Umbilical cord (tissue), 2 donors: ENCODE data around the gene SLC39A12. TPM values are rescaled to one million over a fixed set of nuclear protein-coding genes. Genes with fewer than 3 reads are reported as not detected.

ENCODE experiments used
- DNase-seq: peaks from one replicate; pipeline ENCODE4 v3.0.0-alpha.2; 2015; ENCODE audit warnings: low spot score
- total RNA-seq: library from RNA; depleted of rRNA; stranded (reverse); fragments of >200 nt; gene quantifications from one replicate; pipeline ENCODE4 v1.2.3, GENCODE V29; 2014; ENCODE audit warnings: low replicate concordance; ENCODE audit not compliant: insufficient read depth

SLC39A12 gene
- total RNA-seq, 1 donor from 2014 or later, result not detected

DNA sequence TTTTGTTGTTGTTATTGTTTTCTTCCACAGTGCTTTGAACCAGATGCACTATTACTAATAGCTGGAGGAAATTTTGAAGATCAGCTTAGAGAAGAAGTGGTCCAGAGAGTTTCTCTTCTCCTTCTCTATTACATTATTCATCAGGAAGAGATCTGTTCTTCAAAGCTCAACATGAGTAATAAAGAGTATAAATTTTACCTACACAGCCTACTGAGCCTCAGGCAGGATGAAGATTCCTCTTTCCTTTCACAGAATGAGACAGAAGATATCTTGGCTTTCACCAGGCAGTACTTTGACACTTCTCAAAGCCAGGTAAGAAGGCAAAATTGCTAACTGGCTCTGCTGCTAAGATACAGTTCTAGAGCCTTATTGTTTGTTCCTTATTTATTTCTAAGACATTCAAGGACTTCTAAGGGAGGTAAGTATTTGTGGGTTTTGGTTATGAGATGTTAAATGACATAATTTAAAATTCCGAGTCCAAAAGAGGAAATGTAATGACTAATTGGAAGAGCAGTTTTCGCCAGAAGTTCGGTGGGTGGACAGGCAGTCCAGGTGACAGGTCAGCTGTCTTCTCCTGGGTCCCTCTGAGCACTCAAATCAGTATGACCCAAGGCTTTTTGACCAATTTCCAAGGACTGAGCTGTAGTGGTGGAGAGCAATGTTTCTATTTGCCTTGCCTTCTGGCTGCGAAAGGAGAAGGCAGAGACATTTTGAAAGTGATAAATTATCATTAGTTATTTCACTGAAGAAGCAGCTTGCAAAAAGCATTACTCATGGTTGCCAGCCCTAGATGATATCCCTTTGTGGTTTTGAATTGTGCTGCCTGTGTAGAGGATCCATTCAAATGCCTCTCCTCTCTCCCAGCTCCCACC lies 10.1 kb downstream of the SLC39A12 start:
- no peak for DNase-seq

- DNase-seq, result no peak
Measured at GRCh38 chr10:17963431-17963830, 11.7 kb downstream of the SLC39A12 start.

DNA sequence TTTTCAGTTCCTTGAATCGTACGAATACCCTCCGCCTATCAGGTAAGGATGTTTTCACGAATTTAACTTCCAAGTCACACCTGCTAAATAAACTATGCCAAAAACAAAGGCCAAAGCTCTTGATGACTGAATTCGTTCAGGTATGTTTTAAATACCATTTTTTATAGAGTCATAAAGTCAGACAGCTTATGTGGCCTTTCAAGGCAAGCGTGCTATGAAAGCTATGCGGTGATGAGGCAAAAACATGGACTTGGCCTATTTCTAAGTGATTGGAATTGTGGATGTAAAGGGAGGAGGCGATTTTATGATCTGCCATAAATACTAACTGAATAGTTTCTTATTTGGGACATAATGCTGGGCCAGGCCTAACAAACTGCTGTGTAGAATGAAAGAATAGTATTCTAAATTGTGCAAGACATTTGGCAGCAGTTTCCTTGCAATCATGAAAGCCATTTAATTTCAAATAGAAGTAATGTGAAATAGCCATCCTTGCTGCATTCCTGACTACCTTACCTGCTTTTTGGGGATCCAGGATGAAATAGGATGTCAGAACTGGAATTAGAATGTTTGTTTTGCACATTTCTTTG lies 14.0 kb downstream of the SLC39A12 start:
- DNase-seq, result peak; percentile 10

GRCh38 chr10:17974505-17974904 lies 22.8 kb downstream of the SLC39A12 start:
- DNase-seq, result no peak

GRCh38 chr10:17980846-17981565 lies 29.3 kb downstream of the SLC39A12 start:
- peak; percentile 53 for DNase-seq

DNA sequence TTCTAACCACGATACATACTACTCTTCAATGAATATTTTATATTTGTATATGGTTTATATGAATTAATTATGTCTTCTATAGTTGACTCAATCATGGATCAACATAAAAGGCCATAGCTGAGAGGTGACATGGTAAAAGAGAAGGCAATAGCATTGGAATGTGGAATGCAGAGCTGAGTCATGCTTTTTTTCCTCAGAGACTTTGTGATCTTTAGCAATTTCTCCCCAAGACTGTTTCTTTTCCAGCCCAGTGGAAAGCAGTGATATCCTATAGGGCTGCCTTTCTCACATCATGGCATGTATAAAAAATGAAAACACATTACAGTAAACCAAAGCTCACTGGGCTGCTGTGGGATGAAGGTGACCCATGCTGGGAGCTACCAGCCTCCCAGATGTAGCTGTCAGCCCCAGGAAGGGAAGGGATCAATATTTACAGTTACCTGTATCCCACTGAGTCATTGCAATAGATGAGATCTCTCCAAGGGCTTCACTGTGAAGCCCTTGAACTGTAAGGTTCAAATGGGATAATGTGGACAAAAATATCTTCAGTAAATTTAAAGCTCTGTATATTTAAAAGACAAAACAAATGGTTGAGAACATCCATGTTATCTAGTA lies 30.2 kb downstream of the SLC39A12 start:
- peak; percentile 54 for DNase-seq

DNA sequence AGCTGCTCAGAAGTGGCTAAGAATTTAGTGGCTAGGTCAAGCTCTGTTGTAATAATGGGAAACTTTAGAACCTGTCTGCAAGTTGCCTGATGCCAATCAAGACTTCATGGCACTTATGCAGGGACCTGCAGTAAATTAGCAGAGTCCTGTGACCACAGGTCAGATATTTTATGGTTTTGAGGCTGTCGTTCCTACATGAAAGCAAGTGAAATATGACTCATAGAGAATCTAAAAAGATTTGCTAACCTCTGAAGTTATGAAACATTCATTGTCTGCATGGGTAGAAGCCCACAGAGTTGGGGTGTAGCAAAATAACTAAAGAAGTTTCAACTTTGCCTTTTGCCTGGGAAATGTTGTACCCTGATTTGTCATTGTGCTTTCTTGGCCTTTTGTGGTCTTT lies 32.3 kb downstream of the SLC39A12 start:
- no peak for DNase-seq

DNA sequence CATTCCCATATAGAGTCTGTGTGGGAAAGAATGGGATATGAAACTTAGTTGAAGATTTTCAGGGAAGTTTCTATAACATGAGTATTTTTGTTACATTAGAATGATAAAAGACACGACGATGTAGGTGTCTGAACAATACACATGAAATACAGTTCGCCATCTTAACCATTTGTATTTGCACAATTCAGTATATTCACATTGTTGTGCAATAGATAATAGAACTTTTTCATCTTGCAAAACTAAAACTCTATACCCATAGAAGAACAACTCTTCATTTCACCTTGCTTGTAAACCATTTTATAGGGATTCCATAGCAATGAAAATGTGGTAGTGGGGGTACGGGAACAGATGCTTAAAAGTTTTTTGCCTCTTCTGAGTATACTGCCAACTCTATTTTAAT lies 32.8 kb downstream of the SLC39A12 start:
- DNase-seq, result no peak

DNA sequence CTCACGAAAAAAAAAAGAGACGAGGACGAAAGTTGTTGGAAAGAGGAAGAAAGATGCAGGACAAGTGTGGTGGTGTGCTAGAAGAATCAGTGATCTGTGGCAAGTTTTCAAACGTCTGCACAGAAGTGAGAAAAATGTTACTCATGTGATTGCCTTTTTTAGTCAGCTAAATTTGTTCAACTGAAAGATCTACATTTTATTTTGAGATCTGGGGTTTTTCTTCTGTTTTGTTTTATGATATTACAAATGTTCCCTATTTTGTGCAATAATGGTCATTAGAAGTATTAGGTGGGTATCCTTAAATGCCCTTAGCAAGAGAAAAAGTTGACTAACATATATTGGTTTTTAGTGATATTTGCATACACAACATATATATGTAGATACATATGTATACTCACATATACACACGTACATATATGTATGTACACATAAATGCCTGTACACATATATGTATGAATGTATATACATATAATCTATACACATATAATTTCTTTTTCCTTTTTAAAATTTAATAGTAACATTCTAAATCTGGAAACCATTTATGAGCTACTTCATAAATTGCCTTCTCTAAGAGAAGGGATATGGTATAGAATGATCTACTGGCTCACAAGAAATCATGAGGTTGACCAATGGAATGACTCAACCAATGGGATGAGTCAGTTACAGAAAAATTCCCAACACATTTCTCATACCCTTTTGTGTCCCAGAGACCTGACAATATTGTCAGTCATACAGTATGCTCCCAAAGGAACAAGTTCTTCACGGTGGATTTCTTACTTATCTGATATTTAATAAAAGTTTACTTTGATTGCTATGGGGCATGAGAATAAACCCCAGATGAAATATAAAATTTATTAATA lies 38.4 kb downstream of the SLC39A12 start:
- no peak for DNase-seq

DNA sequence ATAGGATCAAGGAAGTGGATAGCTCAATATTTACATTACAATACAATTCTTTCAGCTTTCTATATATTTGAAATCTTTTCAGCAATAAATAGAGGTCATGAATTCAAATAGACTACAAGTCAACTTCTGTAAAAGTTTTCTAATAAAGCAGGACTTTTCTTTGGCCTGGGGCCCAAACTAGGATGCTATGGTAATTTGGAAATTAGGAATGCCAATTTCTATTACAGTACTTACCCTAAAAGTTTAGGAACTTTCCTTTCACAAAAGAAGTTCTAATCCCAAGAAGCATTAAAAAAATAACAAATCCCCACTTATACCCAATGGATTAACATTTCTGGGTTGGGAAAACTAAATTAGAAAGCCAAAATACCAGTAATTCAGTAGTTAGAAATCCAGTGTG lies 40.5 kb downstream of the SLC39A12 start:
- no peak for DNase-seq

GRCh38 chr10:17993361-17993760 lies 41.6 kb downstream of the SLC39A12 start:
- DNase-seq, result no peak

DNA sequence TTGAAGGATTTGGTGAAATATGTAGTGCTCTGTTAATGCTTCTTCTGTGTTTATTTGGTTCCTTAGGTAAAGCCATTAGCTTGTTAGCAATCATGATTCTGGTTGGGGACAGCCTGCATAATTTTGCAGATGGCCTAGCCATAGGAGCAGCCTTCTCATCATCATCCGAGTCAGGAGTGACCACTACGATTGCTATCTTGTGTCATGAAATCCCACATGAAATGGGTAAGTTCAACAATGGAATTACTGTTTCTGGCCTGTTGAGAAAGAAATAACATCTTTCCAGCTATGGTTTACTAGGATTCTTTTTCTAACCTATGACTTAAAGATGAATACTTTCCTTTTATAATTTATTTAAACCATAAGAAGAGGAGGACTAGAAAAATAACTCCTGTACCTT lies 48.9 kb downstream of the SLC39A12 start:
- no peak for DNase-seq

DNA sequence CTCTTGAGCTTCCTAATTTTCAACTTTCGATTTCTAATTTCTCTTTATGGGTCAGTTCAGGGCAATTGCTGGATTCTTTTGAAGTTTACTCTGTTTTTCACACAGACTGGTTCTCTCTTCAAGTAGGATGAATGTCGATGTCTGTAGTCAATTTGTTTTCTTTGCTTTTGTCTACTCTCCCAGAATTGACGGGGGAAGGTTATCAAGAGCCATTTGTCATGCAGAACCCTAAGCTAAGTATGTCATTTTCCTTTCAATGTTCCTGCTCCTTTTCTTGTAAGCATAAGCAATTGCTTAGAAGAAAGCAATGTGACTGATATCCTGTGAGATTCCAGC lies 53.7 kb downstream of the SLC39A12 start:
- peak; percentile 5 for DNase-seq

DNA sequence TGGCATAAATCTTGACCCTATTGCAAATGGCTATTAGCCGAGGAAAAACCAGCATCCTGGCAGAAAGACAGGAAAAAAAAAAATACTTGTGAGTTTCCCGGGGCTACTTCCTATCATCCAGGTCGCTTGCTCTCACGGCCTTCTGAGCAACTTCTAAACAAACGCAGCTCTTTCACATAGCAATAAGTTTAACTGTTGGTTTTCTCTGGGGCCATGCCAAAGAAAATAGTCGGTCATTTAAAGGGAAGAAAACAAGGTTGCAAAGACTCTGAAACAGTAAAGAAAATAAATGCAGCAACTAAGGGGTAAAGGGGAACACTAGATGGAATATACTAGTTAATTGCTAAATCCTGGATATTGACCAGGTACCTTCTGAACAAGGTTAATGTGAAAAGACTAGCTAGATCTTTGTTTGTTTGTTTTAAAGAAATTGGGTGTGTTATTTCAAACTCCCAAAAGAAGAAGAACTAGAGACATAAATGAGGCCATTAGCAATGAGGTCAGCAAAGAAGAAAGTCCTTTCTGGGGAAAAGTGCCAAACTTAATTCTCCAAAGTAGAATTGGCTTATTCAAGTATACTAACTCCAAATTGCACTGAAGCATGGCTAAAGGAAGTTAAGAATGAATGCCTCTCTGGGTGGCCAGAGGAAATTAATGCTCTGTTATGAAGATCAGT lies 54.2 kb downstream of the SLC39A12 start:
- peak; percentile 34 for DNase-seq

DNA sequence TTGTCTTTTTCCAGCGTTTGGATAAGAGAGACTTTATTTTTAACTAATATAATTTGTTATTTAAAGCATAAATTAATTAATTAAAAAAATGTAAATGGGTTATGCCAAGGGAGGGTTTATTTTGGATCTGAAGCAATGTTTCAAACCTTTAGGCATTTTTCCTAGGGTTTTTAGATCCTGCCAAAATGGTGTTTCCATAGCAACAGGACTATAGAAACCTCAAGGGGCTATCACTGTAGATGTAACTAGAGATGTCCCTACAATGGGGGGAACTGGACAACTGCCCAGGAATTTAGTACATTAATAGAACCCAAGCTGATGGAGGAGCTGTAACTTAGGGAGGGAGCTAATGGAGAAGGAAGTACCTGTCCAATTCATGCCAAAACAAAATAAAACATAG lies 57.3 kb downstream of the SLC39A12 start:
- DNase-seq, result peak; percentile 2

GRCh38 chr10:18010050-18010449 lies 58.3 kb downstream of the SLC39A12 start:
- DNase-seq, result no peak

DNA sequence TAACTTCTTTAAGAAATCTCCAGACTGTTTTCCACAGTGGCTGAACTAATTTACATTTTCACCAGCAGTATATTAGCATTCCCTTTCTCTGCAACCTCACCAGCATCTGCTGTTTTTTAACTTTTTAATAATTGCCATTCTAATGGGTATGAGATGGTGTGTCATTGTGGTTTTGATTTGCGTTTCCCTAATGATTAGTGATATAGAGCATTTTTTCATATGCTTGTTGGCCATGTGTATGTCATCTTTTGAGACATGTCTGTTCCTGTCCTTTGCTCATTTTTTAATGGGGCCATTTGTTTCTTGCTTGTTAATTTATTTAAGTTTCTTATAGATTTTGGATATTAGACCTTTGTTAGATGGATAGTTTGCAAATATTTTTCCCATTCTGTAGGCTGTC lies 68.8 kb downstream of the SLC39A12 start:
- no peak for DNase-seq

- DNase-seq, result no peak
Measured at GRCh38 chr10:18021725-18022480, 70.2 kb downstream of the SLC39A12 start.

GRCh38 chr10:18043148-18044006 lies 91.7 kb downstream of the SLC39A12 start:
- peak; percentile 50 for DNase-seq
